Measurements from ENCODE around the gene NEK1. TPM values are rescaled to one million over a fixed set of nuclear protein-coding genes. Genes with fewer than 3 reads are reported as not detected.

Gene NEK1
- polyA plus RNA-seq, 1 of the 3 experiments (the other 2 are of a cell fraction): 2.0 TPM

GRCh38 chr4:169620880-169621248 is 8.5 kb upstream of the NEK1 start:
- ChIA-PET POLR2A (no interaction called here), CTCF (interaction anchor here (1.1 to 2.2 kb wide), 4 partner anchors 8 to 406 kb away, joined by 3 to 6 read pairs (median 4); partner anchors contain the start of gene MFAP3L)
- Histone ChIP-seq H3K27ac (ENCODE audit: low read depth in 2 of 2, low read length in 1 of 2) (peak overlapping the region; percentile 94 to 97), H3K9me2 (no peaks in the 10 kb centered on the region), H3K4me2 (peak overlapping the region; percentile 82), H3K4me1 (ENCODE audit: control insufficient read depth in 1 of 2, insufficient read depth in 2 of 2, low read depth in 1 of 2, low read length in 1 of 2) (peaks cover 0 to 9% of the 10 kb centered on the region in 2 experiments; a peak in 2 of 4 replicates), H3K36me3 (replicated peaks in 1 of 2; ENCODE audit: control insufficient read depth in 1 of 2, insufficient read depth in 2 of 2, low read length in 1 of 2) (no peaks in the 10 kb centered on the region), H3F3A (replicated peaks; ENCODE audit: insufficient read depth) (peaks cover 7% of the 10 kb centered on the region), H3K27me3 (ENCODE audit: insufficient read depth) (no peaks in the 10 kb centered on the region), H3K9me3 (no peaks in the 10 kb centered on the region), H2AFZ (ENCODE audit: low read depth) (peak overlapping the region; percentile 85), H3K79me2 (ENCODE audit: insufficient read depth) (peaks cover 55% of the 10 kb centered on the region), H4K20me1 (ENCODE audit: insufficient read depth) (no peaks in the 10 kb centered on the region), H3K4me3 (ENCODE audit: low read depth in 2 of 2, low read length in 1 of 2) (peak overlapping the region; percentile 83 to 92), H3K9ac (peak overlapping the region; percentile 98)
- peak; percentile 27 for DNase-seq
- WGBS (ENCODE audit: low lambda C conversion rate): 0% methylated on average over 14 of the region's 14 CpGs
- TF ChIP-seq RAD21 (IDR thresholded peaks at IDR 0.05; ENCODE audit: low read length) (no peak), EZH2phosphoT487 (IDR thresholded peaks at IDR 0.05; ENCODE audit: borderline replicate concordance, low read depth) (no peak), SMC3 (IDR thresholded peaks at IDR 0.05; ENCODE audit: low read depth, low read length) (no peak), YY1 (IDR thresholded peaks at IDR 0.05; ENCODE audit: low read depth) (0 out of 2 replicates have a peak, but pooled peaks have one; percentile 10)

DNA sequence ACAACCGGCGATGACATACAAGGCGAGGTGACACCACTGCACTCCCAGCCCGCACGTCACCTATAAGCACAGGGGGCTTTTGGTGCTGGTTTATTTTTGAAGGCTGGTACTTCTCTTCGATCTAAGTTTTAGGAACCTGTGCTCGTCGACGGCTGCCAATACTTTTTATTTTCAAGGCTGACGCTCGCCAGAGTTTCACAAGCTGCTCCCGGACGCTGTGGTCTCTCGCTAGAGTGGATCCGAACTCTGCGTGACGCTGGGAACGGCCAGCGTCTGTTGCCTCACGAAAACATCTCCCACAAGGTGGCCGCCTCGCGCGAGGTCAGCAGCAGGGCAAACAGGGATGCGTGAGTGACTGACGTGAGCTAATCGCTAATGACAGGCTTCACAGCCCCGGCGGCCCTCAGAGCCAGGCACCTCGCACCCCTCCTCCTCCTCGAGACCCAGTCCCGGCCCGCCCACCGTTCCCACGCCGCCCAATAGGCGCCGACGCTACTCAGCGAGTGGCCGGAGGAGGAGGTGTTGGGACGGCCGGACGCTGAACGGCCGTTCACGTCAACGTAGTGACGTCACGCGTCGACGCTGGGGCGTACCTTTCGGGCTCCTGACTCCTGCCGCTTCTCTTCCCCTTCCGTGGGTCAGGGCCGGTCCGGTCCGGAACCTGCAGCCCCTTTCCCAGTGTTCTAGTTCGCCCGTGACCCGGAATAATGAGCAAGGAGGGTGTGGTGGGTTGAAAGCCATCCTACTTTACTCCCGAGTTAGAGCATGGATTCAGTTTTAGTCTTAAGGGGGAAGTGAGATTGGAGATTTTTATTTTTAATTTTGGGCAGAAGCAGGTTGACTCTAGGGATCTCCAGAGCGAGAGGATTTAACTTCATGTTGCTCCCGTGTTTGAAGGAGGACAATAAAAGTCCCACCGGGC is 7.8 kb upstream of the NEK1 start, which contains the start of gene CLCN3:
TSS of gene CLCN3 (plus strand) at position 621 of the 922 bp plus-strand sequence. CDS start 15,351 bp downstream, outside the sequence.
- 1% methylated on average over 40 of the region's 67 CpGs for WGBS (ENCODE audit: low lambda C conversion rate)
- no peaks in the 10 kb centered on the region for H4K20me1 ChIP-seq (ENCODE audit: insufficient read depth)
- peak; percentile 93 for DNase-seq
- no peaks in the 10 kb centered on the region for H3K9me2 ChIP-seq
- H2AFZ ChIP-seq (ENCODE audit: low read depth): peak within 1 kb of the TSS; percentile 94
- peaks cover 7% of the 10 kb centered on the region for H3F3A ChIP-seq (replicated peaks; ENCODE audit: insufficient read depth)
- H3K9ac ChIP-seq: peak within 1 kb of the TSS; percentile 98
- ChIA-PET CTCF (interaction anchor here (0.6 to 2.2 kb wide), 18 partner anchors 12 to 430 kb away, joined by 3 to 7 read pairs (median 4); partner anchors contain the start of gene MFAP3L), POLR2A (interaction anchor here (0.8 kb wide), 1 partner anchor 699 kb away, joined by 3 read pairs; no protein-coding TSS in a partner anchor)
- H3K4me1 ChIP-seq (ENCODE audit: control insufficient read depth in 1 of 2, insufficient read depth in 2 of 2, low read depth in 1 of 2, low read length in 1 of 2): peaks cover 3 to 7% of the 10 kb centered on the region in 2 experiments; a peak in 2 of 4 replicates
- no peaks in the 10 kb centered on the region for H3K27me3 ChIP-seq (ENCODE audit: insufficient read depth)
- peak within 1 kb of the TSS; percentile 94 to 97 for H3K27ac ChIP-seq (ENCODE audit: low read depth in 2 of 2, low read length in 1 of 2)
- no peaks in the 10 kb centered on the region for H3K9me3 ChIP-seq
- peaks cover 48% of the 10 kb centered on the region for H3K79me2 ChIP-seq (ENCODE audit: insufficient read depth)
- H3K4me3 ChIP-seq (ENCODE audit: low read depth in 2 of 2, low read length in 1 of 2): peak within 1 kb of the TSS; percentile 83 to 92
- H3K36me3 ChIP-seq (replicated peaks in 1 of 2; ENCODE audit: control insufficient read depth in 1 of 2, insufficient read depth in 2 of 2, low read length in 1 of 2): no peaks in the 10 kb centered on the region
- peak within 1 kb of the TSS; percentile 82 for H3K4me2 ChIP-seq
- TF ChIP-seq MXI1 (IDR thresholded peaks at IDR 0.05; ENCODE audit: low read depth, low read length) (peak; percentile 57; the same call in 1 of the 2 replicates), IRF3 (IDR thresholded peaks at IDR 0.05; ENCODE audit: low read depth, low read length) (peak; percentile 13; the same call in 1 of the 2 replicates), TCF12 (IDR thresholded peaks at IDR 0.05) (no peak), EZH2phosphoT487 (IDR thresholded peaks at IDR 0.05; ENCODE audit: borderline replicate concordance, low read depth) (no peak), TEAD4 (IDR thresholded peaks at IDR 0.05; ENCODE audit: borderline replicate concordance, insufficient read depth) (no peak), JUND (IDR thresholded peaks at IDR 0.05) (no peak), CHD2 (IDR thresholded peaks at IDR 0.05; ENCODE audit: low read length, partially characterized antibody) (peak; percentile 74), PBX3 (IDR thresholded peaks at IDR 0.05) (peak; percentile 77), ZBTB33 (IDR thresholded peaks at IDR 0.05; ENCODE audit: borderline replicate concordance, low read depth) (no peak), ELF1 (IDR thresholded peaks at IDR 0.05) (peak; percentile 64), SIN3A (IDR thresholded peaks at IDR 0.05; ENCODE audit: borderline replicate concordance, low read depth, low read length) (peak; percentile 10; the same call in 1 of the 2 replicates), RXRA (IDR thresholded peaks at IDR 0.05; ENCODE audit: borderline replicate concordance, low read depth) (no peak), GABPA (IDR thresholded peaks at IDR 0.05; ENCODE audit: low read depth) (peak; percentile 73), NRF1 (IDR thresholded peaks at IDR 0.05; ENCODE audit: low read depth, low read length) (no peak), RAD21 (IDR thresholded peaks at IDR 0.05; ENCODE audit: low read length) (0 out of 2 replicates have a peak, but pooled peaks have one; percentile 4), RFX5 (IDR thresholded peaks at IDR 0.05; ENCODE audit: low read length) (peak; percentile 56; the same call in 1 of the 2 replicates), POLR2AphosphoS5 (IDR thresholded peaks at IDR 0.05; ENCODE audit: low read depth, low read length) (peak; percentile 99), FOSL2 (IDR thresholded peaks at IDR 0.05; ENCODE audit: borderline replicate concordance, low read depth) (peak; percentile 13; the same call in 1 of the 2 replicates)
- TF ChIP-seq, protein P1, sequence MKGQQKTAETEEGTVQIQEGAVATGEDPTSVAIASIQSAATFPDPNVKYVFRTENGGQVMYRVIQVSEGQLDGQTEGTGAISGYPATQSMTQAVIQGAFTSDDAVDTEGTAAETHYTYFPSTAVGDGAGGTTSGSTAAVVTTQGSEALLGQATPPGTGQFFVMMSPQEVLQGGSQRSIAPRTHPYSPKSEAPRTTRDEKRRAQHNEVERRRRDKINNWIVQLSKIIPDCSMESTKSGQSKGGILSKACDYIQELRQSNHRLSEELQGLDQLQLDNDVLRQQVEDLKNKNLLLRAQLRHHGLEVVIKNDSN (IDR thresholded peaks at IDR 0.05; ENCODE audit: borderline replicate concordance, low read depth): no peak; the same call in 1 of the 2 replicates
